Urothelium cell line (cell line): ENCODE measurements around the gene CTSZ.
"Not testable (repeated sequence)": the region's sequence is repeated elsewhere in the genome, so short reads cannot be mapped to it uniquely, and the experiment has no call there.

Source experiments
- DNase-seq: peaks from one replicate; pipeline ENCODE4 v3.0.0; 2011; ENCODE audit warnings: low spot score, mixed read lengths
- FAIRE-seq: peaks from 2 replicates; lab custom pipeline; 2011; peaks lifted over from hg19 to GRCh38; lab: Jason Lieb, UNC

The CTSZ gene

GRCh38 chr20:59014680-59015389 lies 7.8 kb upstream of the CTSZ start:
- FAIRE-seq (no peak), DNase-seq (no peak)

- no peak for FAIRE-seq
These were observed 7.0 kb upstream of the CTSZ start for GRCh38 chr20:59013959-59014608.

GRCh38 chr20:59013031-59013951 lies 6.2 kb upstream of the CTSZ start:
- DNase-seq (no peak), FAIRE-seq (no peak)

More at GRCh38 chr20:59013959-59014608, 7.0 kb upstream of the CTSZ start:
- DNase-seq = no peak

- DNase-seq, FAIRE-seq: not testable (repeated sequence)
These were observed 4.8 kb upstream of the CTSZ start for GRCh38 chr20:59011874-59012157.

GRCh38 chr20:59010995-59011873 lies 4.2 kb upstream of the CTSZ start:
- DNase-seq (peak; percentile 89), FAIRE-seq (peak; percentile 56)

- FAIRE-seq = no peak
- peak; percentile 50 for DNase-seq
These were observed 3.4 kb upstream of the CTSZ start for GRCh38 chr20:59010321-59010994.

GRCh38 chr20:59008715-59009336 lies 1.8 kb upstream of the CTSZ start:
- DNase-seq = no peak
- FAIRE-seq = no peak

- DNase-seq (no peak), FAIRE-seq (no peak)
These were observed 834 bp upstream of the CTSZ start for GRCh38 chr20:59007665-59008511.

GRCh38 chr20:59006167-59006863 lies 739 bp downstream of the CTSZ start:
- no peak for FAIRE-seq
- DNase-seq = peak; percentile 60

GRCh38 chr20:59005523-59006166 lies 1.4 kb downstream of the CTSZ start:
- FAIRE-seq = no peak
- no peak for DNase-seq

GRCh38 chr20:59004763-59005522 lies 2.1 kb downstream of the CTSZ start:
- DNase-seq (no peak), FAIRE-seq (no peak)

GRCh38 chr20:59004493-59004762 lies 2.6 kb downstream of the CTSZ start:
- DNase-seq (no peak), FAIRE-seq (no peak)

GRCh38 chr20:59003836-59004492 lies 3.1 kb downstream of the CTSZ start:
- DNase-seq = no peak
- FAIRE-seq = no peak

- DNase-seq (no peak), FAIRE-seq (no peak)
These were observed 4.1 kb downstream of the CTSZ start for GRCh38 chr20:59002874-59003399.

GRCh38 chr20:59002388-59002787 lies 4.7 kb downstream of the CTSZ start:
- FAIRE-seq = no peak
- DNase-seq = no peak

- no peak for FAIRE-seq
These were observed 5.4 kb downstream of the CTSZ start for GRCh38 chr20:59001449-59002171.

More at GRCh38 chr20:59001449-59002171, 5.4 kb downstream of the CTSZ start:
- DNase-seq = no peak
